Mammary epithelial cell (primary cell): ENCODE results near the gene PIGS.

Source experiments
- CTCF ChIP-seq, 2 donors: IDR thresholded peaks in 1 of 2; conservative IDR thresholded peaks in 1 of 2; 2 replicates each; pipeline ENCODE4 v1.5.1; 2011 to 2012; ENCODE audit warnings: inconsistent platforms in 2 of 2, low read length in 2 of 2, mild to moderate bottlenecking in 2 of 2, control low read depth in 1 of 2, low read depth in 1 of 2; ENCODE audit not compliant: insufficient read depth in 1 of 2; ENCODE audit errors: extremely low read depth in 1 of 2
- EZH2 ChIP-seq: IDR thresholded peaks from 2 replicates; pipeline ENCODE4 v1.6.1; 2012; ENCODE audit warnings: low read length, inconsistent platforms, borderline replicate concordance

DNA sequence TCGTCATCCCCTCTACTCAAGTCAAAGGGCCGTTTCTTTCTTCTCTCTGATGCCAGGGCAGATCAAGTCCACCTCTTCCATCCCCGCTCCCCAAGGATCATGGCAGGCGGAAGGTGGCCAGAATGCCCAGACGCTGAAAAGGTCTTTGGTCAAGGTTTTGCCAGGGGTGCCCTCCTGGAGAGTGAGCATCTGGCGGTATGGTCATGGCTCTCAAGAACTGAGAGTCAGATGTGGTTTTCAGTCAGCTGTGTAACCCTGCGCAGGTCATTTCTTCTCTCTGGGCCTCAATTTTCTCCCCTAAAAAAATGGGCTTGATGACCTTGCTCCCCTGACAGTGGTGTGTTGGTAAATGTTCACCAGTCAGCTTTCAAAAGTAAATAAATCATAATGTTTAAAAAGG is 52.7 kb downstream of the PIGS start:
- TF ChIP-seq EZH2, result no peak
- TF ChIP-seq CTCF (conservative IDR thresholded peaks at IDR 0.05 in 1 of 2, IDR thresholded peaks at IDR 0.05 in 1 of 2; ENCODE audit: extremely low read depth in 1 of 2, insufficient read depth in 1 of 2, low read depth in 1 of 2, low read length in 2 of 2), result no peak
